ENCODE data around the gene PGAP2.

DNA sequence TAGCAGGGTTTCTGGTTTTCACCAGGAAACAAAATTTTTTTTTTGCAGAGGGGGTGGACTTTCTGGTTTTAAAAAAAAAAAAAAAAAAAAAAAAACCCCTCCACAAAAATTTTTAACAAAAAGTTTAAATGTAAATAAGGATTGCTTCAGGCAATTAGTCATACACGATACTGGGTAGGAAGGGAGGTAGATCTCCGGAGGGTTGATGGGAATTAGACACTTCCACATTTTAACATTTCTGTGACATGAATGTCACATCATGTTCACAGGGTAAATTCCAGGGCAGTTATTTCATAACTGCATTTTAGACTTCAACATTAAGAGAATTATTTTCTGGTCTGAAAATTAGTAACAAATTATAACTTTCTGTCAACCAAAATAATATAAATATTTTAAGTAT, 26.9 kb upstream of the PGAP2 start:
- TF ChIP-seq EZH2phosphoT487 (conservative IDR thresholded peaks at IDR 0.05; ENCODE audit: low read length) (no peak), CTCF (IDR thresholded peaks at IDR 0.05; ENCODE audit: insufficient read depth, low read length, poor library complexity, severe bottlenecking) (no peak)
